GM23338 (cell line): ENCODE measurements around the gene TREM1. TPM values are rescaled to one million over a fixed set of nuclear protein-coding genes. Genes with fewer than 3 reads are reported as not detected.

Experiments
- CTCF ChIP-seq, 2 experiments: fragments of 200-600 bp in 1 of 2; sonication (generic) in 1 of 2; conservative IDR thresholded peaks; 2 replicates each; pipeline versions ENCODE4 v1.5.1 to v1.6.1; 2016 to 2017; ENCODE audit warnings: antibody characterized with exemption in 2 of 2, low read depth in 2 of 2, mild to moderate bottlenecking in 2 of 2, moderate library complexity in 1 of 2
- ETS1 ChIP-seq: IDR thresholded peaks from 2 replicates; pipeline ENCODE4 v1.6.1; 2016; ENCODE audit warnings: antibody characterized with exemption
- EZH2phosphoT487 ChIP-seq: fragments of 200-600 bp; sonication (generic); IDR thresholded peaks from one replicate; pipeline ENCODE4 v1.8.1; 2018; ENCODE audit warnings: antibody characterized with exemption; ENCODE audit not compliant: unreplicated experiment
- JUNB ChIP-seq: IDR thresholded peaks from one replicate; pipeline ENCODE4 v1.6.1; 2016; ENCODE audit warnings: antibody characterized with exemption; ENCODE audit not compliant: unreplicated experiment
- POLR2AphosphoS5 ChIP-seq: IDR thresholded peaks from 2 replicates; pipeline ENCODE4 v1.6.1; 2016; ENCODE audit warnings: antibody characterized with exemption, low read depth
- REST ChIP-seq: IDR thresholded peaks from one replicate; pipeline ENCODE4 v1.6.1; 2018; ENCODE audit warnings: antibody characterized with exemption; ENCODE audit not compliant: unreplicated experiment
- ZNF114 ChIP-seq: fragments of 250-450 bp; sonication (Bioruptor Pico); IDR thresholded peaks from 2 replicates; pipeline ENCODE4 v1.5.0; 2020; ENCODE audit warnings: mild to moderate bottlenecking, moderate library complexity
- ZNF331 ChIP-seq: fragments of 250-450 bp; sonication (Bioruptor Pico); IDR thresholded peaks from 2 replicates; pipeline ENCODE4 v1.5.0; 2020; ENCODE audit warnings: low read depth, mild to moderate bottlenecking, moderate library complexity
- ZNF462 ChIP-seq: fragments of 250-450 bp; sonication (Bioruptor Pico); IDR thresholded peaks from 2 replicates; pipeline ENCODE4 v1.5.0; 2020; ENCODE audit warnings: mild to moderate bottlenecking, moderate library complexity
- polyA plus RNA-seq: library from polyadenylated mRNA; unstranded; fragments of >200 nt; fragmentation: Nextera tagmentation; extraction: Ambion mirVana; gene quantifications from 2 replicates; pipeline ENCODE4 v1.2.1, GENCODE V29; 2016
- total RNA-seq: library from RNA; depleted of rRNA; stranded (reverse); fragments of >200 nt; shearing (Covaris generic); gene quantifications from 2 replicates; pipeline ENCODE4 v1.2.3, GENCODE V29; 2014

TREM1 gene
- total and polyA plus RNA-seq, 2 experiments from 2014 or later = not detected

- TF ChIP-seq ZNF462 = no peak
- no peak for TF ChIP-seq REST
- no peak for TF ChIP-seq ZNF114 (CRISPR knock-in tag)
- TF ChIP-seq ZNF331 (CRISPR knock-in tag) = no peak
- TF ChIP-seq ETS1 = no peak
- no peak for TF ChIP-seq CTCF (conservative IDR thresholded peaks at IDR 0.05; ENCODE audit: low read depth in 2 of 2)
- TF ChIP-seq JUNB = no peak
- TF ChIP-seq EZH2phosphoT487 = no peak
- TF ChIP-seq POLR2AphosphoS5 = no peak
Measured at GRCh38 chr6:41255638-41256246, 30.7 kb downstream of the TREM1 start (continued).
